SHP77 (cell line): ENCODE measurements around the gene C1QTNF6.

Source experiments
- DNase-seq, 2 experiments: peaks; one replicate each; lab custom pipeline; 2025; lab: John Stamatoyannopoulos, UW

The C1QTNF6 gene

GRCh38 chr22:37162221-37163095 is 25.6 kb downstream of the C1QTNF6 start:
- no peak for DNase-seq

GRCh38 chr22:37161443-37161842 is 26.6 kb downstream of the C1QTNF6 start:
- DNase-seq: no peak

GRCh38 chr22:37160027-37160426 is 28.0 kb downstream of the C1QTNF6 start:
- DNase-seq: no peak

- no peak for DNase-seq
These were observed 29.1 kb downstream of the C1QTNF6 start for GRCh38 chr22:37158963-37159290.

- DNase-seq: no peak
These were observed 30.3 kb downstream of the C1QTNF6 start for GRCh38 chr22:37157516-37158285.

- DNase-seq: no peak
These were observed 31.2 kb downstream of the C1QTNF6 start for GRCh38 chr22:37156686-37157435.

GRCh38 chr22:37155971-37156370 is 32.1 kb downstream of the C1QTNF6 start:
- DNase-seq: no peak

GRCh38 chr22:37154925-37155712 is 32.9 kb downstream of the C1QTNF6 start:
- no peak for DNase-seq

- DNase-seq: no peak
These were observed 34.1 kb downstream of the C1QTNF6 start for GRCh38 chr22:37153901-37154300.

- no peak for DNase-seq
These were observed 36.6 kb downstream of the C1QTNF6 start for GRCh38 chr22:37151401-37151800.

- no peak for DNase-seq
These were observed 37.3 kb downstream of the C1QTNF6 start for GRCh38 chr22:37150701-37151100.

GRCh38 chr22:37148742-37149665 is 39.0 kb downstream of the C1QTNF6 start:
- no peak for DNase-seq

GRCh38 chr22:37148031-37148651 is 39.9 kb downstream of the C1QTNF6 start:
- DNase-seq: no peak

GRCh38 chr22:37147186-37147990 is 40.7 kb downstream of the C1QTNF6 start:
- DNase-seq: no peak

- no peak for DNase-seq
These were observed 41.4 kb downstream of the C1QTNF6 start for GRCh38 chr22:37146507-37147180.

- no peak for DNase-seq
These were observed 42.0 kb downstream of the C1QTNF6 start for GRCh38 chr22:37146051-37146385.

GRCh38 chr22:37145180-37146050 is 42.6 kb downstream of the C1QTNF6 start:
- no peak for DNase-seq

GRCh38 chr22:37144180-37144554 is 43.9 kb downstream of the C1QTNF6 start:
- DNase-seq: no peak
